GM23338 (cell line): ENCODE results near the gene STARD3.

Experiments
- CREB1 ChIP-seq: fragments of 250-450 bp; sonication (Bioruptor Pico); IDR thresholded peaks from 2 replicates; pipeline ENCODE4 v1.5.0; 2020; ENCODE audit warnings: low read depth, mild to moderate bottlenecking, moderate library complexity
- EZH2 ChIP-seq: fragments of 200-600 bp; sonication (generic); IDR thresholded peaks from one replicate; pipeline ENCODE4 v1.8.0; 2017; ENCODE audit warnings: antibody characterized with exemption, mild to moderate bottlenecking, low read depth; ENCODE audit not compliant: unreplicated experiment
- EZH2phosphoT487 ChIP-seq: fragments of 200-600 bp; sonication (generic); IDR thresholded peaks from one replicate; pipeline ENCODE4 v1.8.1; 2018; ENCODE audit warnings: antibody characterized with exemption; ENCODE audit not compliant: unreplicated experiment
- JUNB ChIP-seq: IDR thresholded peaks from one replicate; pipeline ENCODE4 v1.6.1; 2016; ENCODE audit warnings: antibody characterized with exemption; ENCODE audit not compliant: unreplicated experiment
- NANOG ChIP-seq: IDR thresholded peaks from 2 replicates; pipeline ENCODE4 v1.6.1; 2016; ENCODE audit warnings: antibody characterized with exemption, borderline replicate concordance
- POLR2AphosphoS5 ChIP-seq: IDR thresholded peaks from 2 replicates; pipeline ENCODE4 v1.6.1; 2016; ENCODE audit warnings: antibody characterized with exemption, low read depth
- STAT1 ChIP-seq: IDR thresholded peaks from one replicate; pipeline ENCODE4 v1.6.1; 2016; ENCODE audit warnings: antibody characterized with exemption; ENCODE audit not compliant: unreplicated experiment
- ZNF114 ChIP-seq: fragments of 250-450 bp; sonication (Bioruptor Pico); IDR thresholded peaks from 2 replicates; pipeline ENCODE4 v1.5.0; 2020; ENCODE audit warnings: mild to moderate bottlenecking, moderate library complexity
- ZNF331 ChIP-seq: fragments of 250-450 bp; sonication (Bioruptor Pico); IDR thresholded peaks from 2 replicates; pipeline ENCODE4 v1.5.0; 2020; ENCODE audit warnings: low read depth, mild to moderate bottlenecking, moderate library complexity
- TF ChIP-seq, protein P1 (sequence below), 2 experiments: fragments of 200-600 bp in 1 of 2; sonication (generic) in 1 of 2; conservative IDR thresholded peaks; 2 replicates each; pipeline versions ENCODE4 v1.5.1 to v1.6.1; 2016 to 2017; ENCODE audit warnings: antibody characterized with exemption in 2 of 2, low read depth in 2 of 2, mild to moderate bottlenecking in 2 of 2, moderate library complexity in 1 of 2
- TF ChIP-seq, protein P2 (sequence below): IDR thresholded peaks from one replicate; pipeline ENCODE4 v1.6.1; 2018; ENCODE audit warnings: antibody characterized with exemption; ENCODE audit not compliant: unreplicated experiment
- TF ChIP-seq, protein P3 (sequence below): IDR thresholded peaks from 2 replicates; pipeline ENCODE4 v1.6.1; 2016; ENCODE audit warnings: antibody characterized with exemption
- TF ChIP-seq, protein P4 (sequence below): fragments of 250-450 bp; sonication (Bioruptor Pico); IDR thresholded peaks from 2 replicates; pipeline ENCODE4 v1.5.0; 2020; ENCODE audit warnings: mild to moderate bottlenecking, moderate library complexity

DNA sequence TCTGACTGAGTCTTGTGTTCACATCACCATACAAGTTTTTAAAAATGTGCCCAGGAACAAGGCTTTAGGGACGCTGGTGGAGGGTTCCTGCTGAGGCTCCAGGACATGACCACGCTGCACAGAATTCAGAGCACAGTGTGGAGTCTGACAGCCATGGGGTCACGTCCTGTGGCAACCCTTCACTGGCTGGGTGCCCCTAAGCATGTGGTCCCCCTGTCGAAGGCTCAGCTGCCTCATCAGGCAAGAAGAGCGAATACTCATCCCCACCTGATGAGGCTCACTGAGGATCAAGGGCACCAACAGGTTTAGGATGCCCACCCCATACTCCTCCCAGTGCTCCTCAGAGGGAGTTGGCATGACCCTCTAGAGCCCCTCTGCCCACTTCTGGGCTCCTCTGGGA, 37.2 kb downstream of the STARD3 start:
- no peak for TF ChIP-seq EZH2
- TF ChIP-seq, protein P1, sequence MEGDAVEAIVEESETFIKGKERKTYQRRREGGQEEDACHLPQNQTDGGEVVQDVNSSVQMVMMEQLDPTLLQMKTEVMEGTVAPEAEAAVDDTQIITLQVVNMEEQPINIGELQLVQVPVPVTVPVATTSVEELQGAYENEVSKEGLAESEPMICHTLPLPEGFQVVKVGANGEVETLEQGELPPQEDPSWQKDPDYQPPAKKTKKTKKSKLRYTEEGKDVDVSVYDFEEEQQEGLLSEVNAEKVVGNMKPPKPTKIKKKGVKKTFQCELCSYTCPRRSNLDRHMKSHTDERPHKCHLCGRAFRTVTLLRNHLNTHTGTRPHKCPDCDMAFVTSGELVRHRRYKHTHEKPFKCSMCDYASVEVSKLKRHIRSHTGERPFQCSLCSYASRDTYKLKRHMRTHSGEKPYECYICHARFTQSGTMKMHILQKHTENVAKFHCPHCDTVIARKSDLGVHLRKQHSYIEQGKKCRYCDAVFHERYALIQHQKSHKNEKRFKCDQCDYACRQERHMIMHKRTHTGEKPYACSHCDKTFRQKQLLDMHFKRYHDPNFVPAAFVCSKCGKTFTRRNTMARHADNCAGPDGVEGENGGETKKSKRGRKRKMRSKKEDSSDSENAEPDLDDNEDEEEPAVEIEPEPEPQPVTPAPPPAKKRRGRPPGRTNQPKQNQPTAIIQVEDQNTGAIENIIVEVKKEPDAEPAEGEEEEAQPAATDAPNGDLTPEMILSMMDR (conservative IDR thresholded peaks at IDR 0.05; ENCODE audit: low read depth in 2 of 2) = no peak
- no peak for TF ChIP-seq ZNF331 (CRISPR knock-in tag)
- no peak for TF ChIP-seq CREB1 (CRISPR knock-in tag)
- no peak for TF ChIP-seq EZH2phosphoT487
- TF ChIP-seq POLR2AphosphoS5 = no peak
- TF ChIP-seq NANOG = no peak
- TF ChIP-seq, protein P2, sequence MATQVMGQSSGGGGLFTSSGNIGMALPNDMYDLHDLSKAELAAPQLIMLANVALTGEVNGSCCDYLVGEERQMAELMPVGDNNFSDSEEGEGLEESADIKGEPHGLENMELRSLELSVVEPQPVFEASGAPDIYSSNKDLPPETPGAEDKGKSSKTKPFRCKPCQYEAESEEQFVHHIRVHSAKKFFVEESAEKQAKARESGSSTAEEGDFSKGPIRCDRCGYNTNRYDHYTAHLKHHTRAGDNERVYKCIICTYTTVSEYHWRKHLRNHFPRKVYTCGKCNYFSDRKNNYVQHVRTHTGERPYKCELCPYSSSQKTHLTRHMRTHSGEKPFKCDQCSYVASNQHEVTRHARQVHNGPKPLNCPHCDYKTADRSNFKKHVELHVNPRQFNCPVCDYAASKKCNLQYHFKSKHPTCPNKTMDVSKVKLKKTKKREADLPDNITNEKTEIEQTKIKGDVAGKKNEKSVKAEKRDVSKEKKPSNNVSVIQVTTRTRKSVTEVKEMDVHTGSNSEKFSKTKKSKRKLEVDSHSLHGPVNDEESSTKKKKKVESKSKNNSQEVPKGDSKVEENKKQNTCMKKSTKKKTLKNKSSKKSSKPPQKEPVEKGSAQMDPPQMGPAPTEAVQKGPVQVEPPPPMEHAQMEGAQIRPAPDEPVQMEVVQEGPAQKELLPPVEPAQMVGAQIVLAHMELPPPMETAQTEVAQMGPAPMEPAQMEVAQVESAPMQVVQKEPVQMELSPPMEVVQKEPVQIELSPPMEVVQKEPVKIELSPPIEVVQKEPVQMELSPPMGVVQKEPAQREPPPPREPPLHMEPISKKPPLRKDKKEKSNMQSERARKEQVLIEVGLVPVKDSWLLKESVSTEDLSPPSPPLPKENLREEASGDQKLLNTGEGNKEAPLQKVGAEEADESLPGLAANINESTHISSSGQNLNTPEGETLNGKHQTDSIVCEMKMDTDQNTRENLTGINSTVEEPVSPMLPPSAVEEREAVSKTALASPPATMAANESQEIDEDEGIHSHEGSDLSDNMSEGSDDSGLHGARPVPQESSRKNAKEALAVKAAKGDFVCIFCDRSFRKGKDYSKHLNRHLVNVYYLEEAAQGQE = no peak
- TF ChIP-seq, protein P3, sequence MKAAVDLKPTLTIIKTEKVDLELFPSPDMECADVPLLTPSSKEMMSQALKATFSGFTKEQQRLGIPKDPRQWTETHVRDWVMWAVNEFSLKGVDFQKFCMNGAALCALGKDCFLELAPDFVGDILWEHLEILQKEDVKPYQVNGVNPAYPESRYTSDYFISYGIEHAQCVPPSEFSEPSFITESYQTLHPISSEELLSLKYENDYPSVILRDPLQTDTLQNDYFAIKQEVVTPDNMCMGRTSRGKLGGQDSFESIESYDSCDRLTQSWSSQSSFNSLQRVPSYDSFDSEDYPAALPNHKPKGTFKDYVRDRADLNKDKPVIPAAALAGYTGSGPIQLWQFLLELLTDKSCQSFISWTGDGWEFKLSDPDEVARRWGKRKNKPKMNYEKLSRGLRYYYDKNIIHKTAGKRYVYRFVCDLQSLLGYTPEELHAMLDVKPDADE = no peak
- TF ChIP-seq, protein P4, sequence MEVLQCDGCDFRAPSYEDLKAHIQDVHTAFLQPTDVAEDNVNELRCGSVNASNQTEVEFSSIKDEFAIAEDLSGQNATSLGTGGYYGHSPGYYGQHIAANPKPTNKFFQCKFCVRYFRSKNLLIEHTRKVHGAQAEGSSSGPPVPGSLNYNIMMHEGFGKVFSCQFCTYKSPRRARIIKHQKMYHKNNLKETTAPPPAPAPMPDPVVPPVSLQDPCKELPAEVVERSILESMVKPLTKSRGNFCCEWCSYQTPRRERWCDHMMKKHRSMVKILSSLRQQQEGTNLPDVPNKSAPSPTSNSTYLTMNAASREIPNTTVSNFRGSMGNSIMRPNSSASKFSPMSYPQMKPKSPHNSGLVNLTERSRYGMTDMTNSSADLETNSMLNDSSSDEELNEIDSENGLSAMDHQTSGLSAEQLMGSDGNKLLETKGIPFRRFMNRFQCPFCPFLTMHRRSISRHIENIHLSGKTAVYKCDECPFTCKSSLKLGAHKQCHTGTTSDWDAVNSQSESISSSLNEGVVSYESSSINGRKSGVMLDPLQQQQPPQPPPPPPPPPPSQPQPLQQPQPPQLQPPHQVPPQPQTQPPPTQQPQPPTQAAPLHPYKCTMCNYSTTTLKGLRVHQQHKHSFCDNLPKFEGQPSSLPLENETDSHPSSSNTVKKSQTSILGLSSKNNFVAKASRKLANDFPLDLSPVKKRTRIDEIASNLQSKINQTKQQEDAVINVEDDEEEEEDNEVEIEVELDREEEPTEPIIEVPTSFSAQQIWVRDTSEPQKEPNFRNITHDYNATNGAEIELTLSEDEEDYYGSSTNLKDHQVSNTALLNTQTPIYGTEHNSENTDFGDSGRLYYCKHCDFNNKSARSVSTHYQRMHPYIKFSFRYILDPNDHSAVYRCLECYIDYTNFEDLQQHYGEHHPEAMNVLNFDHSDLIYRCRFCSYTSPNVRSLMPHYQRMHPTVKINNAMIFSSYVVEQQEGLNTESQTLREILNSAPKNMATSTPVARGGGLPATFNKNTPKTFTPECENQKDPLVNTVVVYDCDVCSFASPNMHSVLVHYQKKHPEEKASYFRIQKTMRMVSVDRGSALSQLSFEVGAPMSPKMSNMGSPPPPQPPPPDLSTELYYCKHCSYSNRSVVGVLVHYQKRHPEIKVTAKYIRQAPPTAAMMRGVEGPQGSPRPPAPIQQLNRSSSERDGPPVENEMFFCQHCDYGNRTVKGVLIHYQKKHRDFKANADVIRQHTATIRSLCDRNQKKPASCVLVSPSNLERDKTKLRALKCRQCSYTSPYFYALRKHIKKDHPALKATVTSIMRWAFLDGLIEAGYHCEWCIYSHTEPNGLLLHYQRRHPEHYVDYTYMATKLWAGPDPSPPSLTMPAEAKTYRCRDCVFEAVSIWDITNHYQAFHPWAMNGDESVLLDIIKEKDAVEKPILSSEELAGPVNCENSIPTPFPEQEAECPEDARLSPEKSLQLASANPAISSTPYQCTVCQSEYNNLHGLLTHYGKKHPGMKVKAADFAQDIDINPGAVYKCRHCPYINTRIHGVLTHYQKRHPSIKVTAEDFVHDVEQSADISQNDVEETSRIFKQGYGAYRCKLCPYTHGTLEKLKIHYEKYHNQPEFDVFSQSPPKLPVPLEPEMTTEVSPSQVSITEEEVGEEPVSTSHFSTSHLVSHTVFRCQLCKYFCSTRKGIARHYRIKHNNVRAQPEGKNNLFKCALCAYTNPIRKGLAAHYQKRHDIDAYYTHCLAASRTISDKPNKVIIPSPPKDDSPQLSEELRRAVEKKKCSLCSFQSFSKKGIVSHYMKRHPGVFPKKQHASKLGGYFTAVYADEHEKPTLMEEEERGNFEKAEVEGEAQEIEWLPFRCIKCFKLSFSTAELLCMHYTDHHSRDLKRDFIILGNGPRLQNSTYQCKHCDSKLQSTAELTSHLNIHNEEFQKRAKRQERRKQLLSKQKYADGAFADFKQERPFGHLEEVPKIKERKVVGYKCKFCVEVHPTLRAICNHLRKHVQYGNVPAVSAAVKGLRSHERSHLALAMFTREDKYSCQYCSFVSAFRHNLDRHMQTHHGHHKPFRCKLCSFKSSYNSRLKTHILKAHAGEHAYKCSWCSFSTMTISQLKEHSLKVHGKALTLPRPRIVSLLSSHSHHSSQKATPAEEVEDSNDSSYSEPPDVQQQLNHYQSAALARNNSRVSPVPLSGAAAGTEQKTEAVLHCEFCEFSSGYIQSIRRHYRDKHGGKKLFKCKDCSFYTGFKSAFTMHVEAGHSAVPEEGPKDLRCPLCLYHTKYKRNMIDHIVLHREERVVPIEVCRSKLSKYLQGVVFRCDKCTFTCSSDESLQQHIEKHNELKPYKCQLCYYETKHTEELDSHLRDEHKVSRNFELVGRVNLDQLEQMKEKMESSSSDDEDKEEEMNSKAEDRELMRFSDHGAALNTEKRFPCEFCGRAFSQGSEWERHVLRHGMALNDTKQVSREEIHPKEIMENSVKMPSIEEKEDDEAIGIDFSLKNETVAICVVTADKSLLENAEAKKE = no peak
- TF ChIP-seq STAT1 = no peak
- TF ChIP-seq ZNF114 = no peak
- no peak for TF ChIP-seq JUNB
